GM18517 (cell line): ENCODE measurements around the gene HERC6.
"Not testable (repeated sequence)": the region's sequence is repeated elsewhere in the genome, so short reads cannot be mapped to it uniquely, and the experiment has no call there.

ENCODE experiments used
- ATAC-seq: cut with Tn5 transposase; IDR thresholded peaks from one replicate; pipeline ENCODE4 v1.9.1; 2021; ENCODE audit warnings: mild to moderate bottlenecking, moderate library complexity; ENCODE audit not compliant: unreplicated experiment

Gene HERC6

DNA sequence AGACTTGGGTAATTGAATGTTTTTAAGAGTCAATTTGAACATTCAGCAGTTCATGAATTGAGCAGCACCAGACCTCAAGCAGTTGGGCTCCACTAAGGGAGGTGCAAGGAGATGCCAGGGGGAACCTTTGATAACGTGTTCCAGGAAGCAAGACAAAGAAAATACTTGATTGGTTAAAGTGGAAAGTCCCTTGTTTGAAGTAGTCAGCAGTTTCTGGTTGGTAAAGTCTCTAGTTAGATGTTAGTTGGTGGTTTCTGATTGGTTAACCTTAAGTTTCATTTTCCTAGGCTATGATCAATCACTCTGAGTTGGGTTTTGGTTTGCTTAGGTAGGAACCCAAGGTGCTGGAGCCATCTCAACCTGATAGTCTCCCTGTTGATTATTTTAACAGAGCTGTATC is 4.0 kb downstream of the HERC6 start:
- peak; percentile 62 for ATAC-seq

DNA sequence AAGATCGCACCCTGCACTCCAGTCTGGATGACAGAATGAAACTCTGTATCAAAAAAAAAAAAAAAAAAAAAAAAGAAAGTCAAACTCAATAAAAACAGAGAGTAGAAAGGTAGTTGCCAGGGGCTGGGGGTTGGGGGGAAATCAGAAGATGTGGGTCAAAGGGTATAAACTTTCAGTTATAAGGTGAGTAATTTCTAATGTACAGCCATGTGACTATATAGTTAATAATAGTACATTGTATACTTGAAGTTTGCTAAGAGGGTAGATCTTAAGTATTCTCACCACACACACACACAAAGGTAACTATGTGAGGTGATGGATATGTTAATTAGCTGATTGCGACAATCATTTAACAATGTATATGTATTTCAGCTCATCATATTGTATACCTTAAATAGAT is 11.5 kb downstream of the HERC6 start:
- no peak for ATAC-seq

DNA sequence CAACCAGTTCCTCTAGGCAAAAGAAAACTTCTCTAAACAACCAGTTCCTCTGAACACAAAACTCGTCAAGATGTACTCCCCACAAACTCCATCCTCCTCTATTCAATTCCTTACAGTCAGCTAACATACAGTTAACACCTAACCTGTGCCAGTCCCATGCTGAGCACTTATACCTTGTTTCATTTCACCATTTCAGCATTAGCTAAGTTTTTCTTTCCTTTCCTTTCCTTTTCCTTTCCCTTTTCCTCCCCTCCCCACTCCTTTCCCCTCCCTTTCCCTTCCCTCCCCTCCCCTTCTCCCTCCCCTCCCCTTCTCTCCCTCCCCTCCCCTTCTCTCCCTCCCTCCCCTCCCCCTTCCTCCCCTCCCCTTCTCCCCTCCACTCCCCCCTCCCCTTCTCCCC is 13.1 kb downstream of the HERC6 start:
- ATAC-seq = no peak

DNA sequence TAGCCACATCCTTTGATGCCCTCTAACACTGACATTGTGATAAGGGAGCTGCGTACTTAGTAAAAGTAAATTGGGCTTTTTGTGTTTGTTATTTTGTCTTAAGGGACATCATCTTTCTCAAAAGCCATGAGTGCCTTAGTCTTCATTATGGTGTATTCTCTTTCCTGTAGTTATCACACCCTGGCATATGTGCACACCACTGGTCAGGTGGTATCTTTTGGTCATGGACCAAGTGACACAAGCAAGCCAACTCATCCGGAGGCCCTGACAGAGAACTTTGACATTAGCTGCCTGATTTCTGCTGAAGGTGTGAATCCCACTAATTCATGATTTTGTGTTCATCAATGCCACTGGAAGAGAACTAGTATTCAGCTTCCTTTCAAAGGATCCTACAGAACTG is 18.0 kb downstream of the HERC6 start:
- ATAC-seq = no peak

DNA sequence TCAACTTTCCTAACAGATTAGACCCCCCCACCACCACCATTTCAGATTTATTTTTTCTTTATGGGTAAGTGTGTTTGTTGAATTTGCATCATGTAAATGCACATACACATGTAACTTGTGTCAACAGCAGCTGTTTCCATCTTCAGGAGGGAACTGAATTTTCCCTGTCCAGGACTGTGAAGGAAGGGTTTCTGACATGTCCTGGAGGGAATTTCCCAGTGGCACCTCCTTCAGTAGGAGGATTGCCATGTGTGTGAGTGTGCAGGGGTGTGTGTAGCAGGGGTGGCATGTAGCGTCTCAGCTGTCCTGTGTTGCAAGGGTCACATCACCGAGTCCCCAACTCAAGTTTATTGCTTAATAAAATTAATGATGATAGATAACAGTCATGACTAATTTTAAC is 19.7 kb downstream of the HERC6 start:
- ATAC-seq = no peak

DNA sequence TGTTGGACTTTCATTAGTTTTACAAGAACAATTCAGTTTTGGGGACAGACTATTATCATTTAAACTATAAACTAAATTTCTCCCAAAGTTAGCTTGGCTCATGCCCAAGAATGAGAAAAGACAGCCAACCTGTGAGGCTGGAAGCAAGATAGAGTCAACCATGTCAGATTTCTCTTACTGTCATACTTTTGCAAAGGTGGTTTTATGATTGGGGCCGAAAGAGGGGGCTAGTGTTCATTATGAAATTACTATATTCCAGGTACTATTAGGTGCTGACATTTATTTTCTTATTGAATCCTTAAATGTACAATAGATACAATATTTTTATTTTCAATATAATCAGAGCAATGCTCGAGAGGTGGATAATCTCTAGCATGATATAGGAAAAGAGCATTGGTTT is 30.6 kb downstream of the HERC6 start:
- ATAC-seq = no peak

DNA sequence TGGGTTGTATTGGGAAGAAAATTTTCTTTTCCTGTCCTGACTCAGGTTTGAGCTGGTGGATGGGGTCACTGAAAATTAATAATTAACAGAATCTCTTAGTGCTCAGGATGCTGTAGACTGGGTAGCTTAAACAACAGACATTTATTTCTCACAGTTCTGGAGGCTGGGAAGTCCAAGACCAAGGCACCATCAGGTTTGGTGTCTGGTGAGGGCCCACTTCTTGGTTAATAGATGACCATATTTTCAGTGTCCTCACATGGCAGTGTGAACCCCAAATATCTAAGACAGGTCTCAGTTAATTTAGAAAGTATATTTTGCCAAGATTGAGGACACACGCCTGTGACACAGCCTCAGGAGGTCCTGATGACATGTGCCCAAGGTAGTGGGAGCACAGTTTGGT is 31.1 kb downstream of the HERC6 start:
- no peak for ATAC-seq

DNA sequence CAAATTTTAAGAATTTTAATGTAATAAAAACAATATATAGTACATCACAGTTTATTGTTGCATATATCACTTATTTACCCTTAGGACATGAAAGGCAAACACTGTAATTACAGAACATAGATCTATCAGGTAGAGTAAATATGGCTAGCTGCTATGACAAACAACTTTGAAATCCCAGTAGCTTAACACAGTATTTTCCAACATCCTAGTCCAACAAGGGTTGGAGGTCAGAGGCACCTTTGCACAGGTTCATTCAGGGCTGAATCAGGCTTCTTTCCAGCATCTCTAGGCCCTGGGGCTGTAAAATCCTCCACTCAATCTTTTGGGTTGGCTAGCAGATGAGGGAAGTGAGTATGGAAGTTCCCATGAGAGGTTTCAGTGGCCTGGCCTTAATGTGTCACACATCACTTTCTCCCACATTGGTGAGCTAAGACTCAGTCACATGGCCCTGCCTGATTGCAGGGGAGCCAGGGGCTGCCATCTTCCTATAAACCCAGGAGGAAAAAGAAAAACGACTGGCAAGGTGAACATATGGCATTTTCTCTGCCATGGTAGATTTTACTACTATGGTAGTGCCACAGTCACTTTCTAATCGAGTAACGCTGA is 32.9 kb downstream of the HERC6 start:
- ATAC-seq = no peak

DNA sequence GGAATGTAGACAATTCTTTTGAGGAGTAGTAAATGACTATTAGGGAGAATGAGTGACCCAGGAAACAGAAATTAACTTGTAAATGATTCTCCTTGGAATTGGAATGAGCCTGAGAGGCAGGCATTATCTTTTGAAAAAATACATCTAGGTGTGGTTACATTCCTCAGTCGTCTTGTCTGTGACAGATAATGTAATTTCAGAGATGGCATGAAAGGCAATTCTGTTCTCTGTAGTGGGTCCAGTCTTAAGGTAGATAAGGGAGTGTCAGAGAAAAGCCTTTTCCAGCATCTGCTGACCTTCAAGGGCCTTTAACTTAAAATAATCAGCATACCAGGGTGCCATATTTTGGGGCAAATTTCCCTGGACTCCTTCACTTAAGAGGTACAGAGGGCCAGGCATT is 35.1 kb downstream of the HERC6 start:
- ATAC-seq = no peak

DNA sequence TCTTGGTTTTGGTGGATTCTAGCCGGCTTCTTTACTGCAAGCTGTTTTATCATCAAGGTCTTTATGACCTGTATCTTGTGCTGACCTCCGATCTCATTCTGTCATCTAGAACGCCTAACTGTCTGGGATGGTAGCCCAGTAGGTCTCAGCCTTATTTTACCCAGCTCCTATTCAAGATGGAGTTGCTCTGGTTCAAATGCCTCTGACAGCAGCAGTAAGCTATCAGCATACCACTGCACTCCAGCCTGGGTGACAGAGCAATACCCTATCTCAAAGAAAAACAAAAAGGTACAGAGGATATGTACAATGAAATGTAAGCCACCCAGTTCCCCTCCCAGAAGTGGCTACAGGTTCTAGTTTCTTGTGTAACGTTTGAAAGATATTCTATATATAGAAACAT is 36.1 kb downstream of the HERC6 start:
- no peak for ATAC-seq

DNA sequence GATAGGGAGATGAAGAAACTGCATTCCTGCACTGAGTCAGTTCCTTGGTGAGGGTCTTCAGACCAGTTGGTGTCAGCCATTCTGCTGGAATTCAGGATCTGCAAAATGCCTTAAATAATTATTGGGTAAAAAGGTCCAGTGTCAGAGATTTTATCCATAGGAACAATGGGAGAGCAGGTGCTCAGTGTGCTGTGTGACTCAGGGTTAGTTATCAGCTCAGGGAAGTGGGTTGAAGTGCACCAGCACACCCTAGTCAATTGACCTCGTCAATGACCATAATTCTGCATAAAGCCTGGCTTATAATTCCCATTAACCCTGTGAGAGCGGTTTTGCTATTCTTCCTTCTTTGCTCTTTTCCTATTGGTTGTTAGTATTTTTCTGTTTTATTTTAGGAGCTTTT is 37.3 kb downstream of the HERC6 start:
- no peak for ATAC-seq

DNA sequence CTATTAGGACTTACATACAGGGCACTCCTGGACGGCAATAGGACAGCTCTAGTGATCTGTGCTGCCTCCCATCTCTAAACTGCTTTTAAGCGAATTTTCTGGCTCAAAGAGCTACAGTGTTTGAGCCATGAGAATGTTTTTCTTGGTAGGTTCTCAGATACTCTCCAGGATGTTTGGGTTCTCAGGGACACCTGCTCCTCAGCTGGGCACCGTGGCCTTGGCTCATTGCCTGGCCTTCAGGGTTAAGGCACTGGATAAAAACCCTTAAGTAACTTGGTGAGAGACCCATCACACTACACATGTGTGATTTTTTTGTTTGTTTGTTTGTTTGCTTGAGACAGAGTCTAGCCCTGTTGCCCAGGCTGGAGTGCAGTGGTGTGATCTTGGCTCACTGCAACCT is 39.8 kb downstream of the HERC6 start:
- no peak for ATAC-seq

DNA sequence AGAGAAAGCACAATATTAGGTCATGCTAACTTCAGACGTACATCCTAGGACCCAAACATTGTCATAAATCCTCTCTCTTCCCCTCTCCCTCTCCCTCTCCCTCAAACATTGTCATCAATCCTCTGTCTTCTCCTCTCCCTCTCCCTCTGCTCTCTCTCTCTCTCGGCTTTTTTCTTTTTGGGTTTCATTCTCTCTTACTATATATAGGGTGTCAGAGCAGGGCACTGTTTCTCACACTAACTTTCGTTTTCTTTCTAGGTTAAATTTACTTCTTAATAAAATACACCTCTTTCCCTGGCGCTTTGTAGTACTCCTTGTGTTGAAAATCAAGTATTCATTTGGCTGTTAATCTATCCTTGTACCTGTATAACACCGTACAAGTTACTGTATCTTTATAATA is 41.2 kb downstream of the HERC6 start:
- ATAC-seq = no peak

DNA sequence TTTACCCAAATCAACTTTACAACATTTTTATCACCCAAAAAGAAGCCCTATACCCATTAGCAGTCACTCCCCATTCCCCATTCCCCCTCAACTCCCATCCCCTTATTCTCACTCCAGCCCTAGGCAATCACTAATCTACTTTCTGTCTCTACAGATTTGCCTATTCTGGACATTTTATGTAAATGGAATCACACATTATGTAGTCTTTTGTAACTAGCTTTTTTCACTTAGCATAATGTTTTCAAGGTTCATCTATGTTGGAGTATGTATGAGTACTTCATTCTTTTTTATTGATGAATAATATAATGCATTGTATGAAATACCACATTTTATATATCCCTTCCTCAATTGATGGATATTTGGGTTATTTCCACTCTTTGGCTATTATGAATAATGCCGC is 42.2 kb downstream of the HERC6 start:
- no peak for ATAC-seq

DNA sequence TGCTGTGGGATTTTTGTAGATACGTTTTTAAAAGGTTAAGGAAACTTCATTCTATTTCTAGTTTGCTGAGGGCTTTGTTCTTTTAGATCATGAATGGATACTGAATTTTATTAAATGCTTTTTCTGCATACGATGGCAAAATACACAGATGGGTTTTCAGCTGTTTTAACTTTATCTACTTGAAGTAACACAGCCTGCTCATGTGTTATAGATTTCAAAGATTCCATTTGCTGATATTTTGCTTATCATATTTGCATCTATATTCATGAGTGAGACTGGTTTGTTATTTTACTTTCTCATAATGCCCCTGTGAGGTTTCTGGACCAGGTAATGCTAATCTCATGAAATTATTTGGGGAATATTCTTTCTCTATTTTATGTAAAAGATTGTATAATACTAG is 43.8 kb downstream of the HERC6 start:
- ATAC-seq = no peak

DNA sequence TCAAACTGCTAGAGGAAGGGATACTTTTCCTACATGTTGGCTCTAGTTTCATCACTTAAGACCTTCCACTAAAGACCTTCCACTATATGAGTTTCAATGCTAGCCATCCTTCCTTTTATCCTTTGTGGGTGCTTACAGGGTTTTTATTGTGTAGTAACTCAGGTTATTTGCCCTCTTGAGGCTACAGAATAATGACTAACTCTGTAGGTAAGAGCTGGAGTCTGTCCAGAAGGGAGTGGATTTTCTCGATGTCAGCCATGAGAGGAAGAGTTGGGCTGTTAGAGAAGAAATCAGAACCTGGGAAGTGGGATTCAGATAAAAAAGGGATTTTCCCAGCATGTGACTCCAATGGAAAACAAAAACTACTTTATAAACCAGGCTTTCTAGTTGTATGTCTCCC is 50.7 kb downstream of the HERC6 start:
- no peak for ATAC-seq

DNA sequence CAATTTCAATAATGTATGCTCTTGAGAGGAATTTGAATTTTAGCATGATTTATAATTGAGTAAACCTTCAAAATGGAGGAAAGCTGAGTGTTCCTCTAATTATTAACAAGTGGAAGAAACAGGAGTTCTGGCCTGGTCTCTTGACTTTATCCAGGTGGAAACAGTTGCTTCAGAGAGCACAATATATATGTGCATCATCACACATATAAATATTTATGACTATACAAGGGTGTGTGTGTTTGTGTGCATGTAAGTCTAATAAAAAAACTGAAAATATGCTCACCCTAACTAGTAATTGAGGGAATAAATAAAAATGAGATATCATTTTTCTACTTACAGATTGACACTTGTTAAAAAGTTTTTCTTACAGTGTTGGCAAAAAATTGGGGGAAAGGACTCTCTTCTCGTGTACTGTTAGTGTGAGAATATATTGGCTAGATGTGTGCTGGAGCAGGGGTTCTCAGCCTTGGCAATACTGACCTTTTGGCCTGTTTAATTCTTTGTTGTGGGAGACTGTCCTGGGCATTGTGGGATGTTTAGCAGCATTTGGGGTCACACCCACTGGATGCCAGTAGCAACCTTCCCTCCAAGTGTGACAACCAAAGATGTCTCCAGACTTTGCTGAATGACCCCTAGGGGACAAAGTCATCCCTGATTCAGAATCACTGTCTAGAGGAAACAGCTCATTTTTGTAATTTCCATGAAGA is 57.5 kb downstream of the HERC6 start:
- no peak for ATAC-seq

DNA sequence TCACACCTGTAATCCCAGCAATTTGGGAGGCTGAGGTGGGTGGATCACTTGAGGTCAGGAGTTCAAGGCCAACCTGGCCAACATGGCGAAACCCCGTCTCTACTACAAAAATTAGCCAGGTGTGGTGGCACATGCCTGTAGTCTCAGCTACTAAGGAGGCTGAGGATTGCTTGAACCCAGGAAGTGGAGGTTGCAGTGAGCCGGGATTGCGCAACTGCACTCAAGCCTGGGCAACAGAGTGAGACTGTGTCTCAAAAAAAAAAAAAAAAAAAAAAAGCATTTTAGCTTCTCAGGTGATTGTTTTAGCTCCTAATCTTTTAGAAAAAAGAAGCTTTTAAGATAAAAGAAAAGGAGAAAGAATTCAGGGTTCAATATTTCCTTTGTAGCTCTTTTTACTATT is 59.2 kb downstream of the HERC6 start:
- ATAC-seq = not testable (repeated sequence)

DNA sequence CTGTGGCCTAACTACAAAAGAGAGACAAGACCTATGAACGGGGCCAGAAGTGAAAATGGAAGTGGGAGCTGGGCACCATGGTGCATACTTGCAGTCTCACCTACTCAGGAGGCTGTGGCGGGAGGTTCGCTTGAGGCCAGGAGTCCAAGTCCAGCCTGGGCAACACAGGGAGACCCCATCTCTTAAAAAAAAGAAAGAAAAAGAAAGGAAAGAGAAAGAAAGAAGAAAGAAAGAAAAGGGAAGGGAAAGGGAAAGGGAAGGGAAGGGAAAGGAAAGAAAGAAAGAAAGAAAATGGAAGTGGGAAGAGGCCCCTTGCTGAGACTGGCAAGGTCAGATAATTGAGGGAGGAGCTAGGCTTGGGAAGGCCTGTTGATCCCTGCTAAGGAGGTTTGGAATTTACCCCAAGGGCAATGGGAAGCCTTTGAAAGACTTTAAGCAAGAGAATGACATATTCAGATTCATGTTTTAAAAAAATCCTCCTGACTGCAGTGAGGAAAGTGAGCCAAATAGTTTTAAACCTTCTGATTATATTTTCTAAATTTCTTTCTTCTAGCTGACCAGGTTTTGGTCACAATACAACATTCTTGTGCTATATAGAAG is 60.6 kb downstream of the HERC6 start:
- ATAC-seq = no peak

DNA sequence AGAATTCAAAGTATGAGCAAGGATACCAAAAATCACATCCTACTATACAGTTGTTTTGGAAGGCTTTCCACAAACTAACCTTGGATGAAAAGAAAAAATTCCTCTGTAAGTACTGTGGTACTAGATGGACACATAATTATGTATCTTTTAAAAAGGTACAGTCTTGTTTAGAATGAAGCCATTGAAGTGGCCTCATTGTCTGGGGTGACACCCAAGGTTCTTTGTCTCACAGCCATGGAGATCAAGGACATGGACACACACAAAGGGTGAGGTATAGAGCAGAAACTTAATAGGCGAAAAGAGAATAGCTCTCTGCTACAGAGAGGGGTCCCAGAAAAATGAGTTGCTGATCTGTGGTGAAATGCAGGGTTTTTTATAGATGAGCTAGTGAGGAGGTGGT is 61.5 kb downstream of the HERC6 start:
- no peak for ATAC-seq

DNA sequence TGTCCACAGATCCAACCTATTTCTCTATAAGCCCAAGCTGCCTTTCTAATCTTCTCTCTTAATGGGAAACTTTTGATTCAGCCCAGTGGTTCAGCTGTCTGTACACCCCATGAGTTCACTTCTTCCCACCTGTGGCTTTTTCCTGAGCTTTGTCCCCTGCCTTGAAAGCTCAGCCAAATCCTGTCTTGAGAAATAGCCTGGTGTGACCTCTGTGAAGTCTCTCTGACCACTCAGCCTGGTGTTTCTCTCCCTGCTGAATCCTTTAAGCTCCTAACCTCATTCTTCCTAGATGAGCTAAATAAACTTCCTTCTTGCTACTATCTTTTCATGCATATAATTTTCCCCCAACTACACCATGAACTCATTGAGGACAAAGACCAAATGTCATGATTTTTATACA is 63.0 kb downstream of the HERC6 start:
- ATAC-seq = no peak

DNA sequence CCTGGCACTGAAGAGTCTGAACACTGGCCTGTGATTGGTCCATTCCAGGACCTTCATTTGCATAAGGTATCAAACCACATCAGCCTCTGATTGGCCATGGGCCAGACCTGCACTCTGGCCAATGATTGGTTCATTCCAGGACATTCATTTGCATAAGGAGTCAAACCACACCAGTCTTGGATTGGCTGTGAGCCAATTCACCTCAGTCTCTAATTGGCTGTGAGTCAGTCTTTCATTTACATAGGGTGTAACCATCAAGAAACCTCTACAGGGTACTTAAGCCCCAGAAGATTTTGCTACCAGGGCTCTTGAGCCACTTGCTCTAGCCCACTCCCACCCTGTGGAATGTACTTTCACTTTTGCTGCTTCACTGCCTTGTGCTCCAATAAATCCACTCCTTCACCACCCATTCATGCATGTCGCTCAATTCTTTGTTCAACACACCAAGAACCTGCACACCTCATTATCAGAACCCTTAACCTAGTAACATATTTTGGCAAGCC is 64.1 kb downstream of the HERC6 start:
- no peak for ATAC-seq
